Trophoblast cell (in vitro differentiated cells and primary cell): Measurements from ENCODE around the gene KLK3.

Source experiments
- DNase-seq, 2 donors: peaks; one replicate each; pipeline ENCODE4 v3.0.0-alpha.2; 2016
- H2AFZ ChIP-seq: 2 replicates; pipeline ENCODE4 v1.6.1; 2013; ENCODE audit warnings: low read length, moderate library complexity, mild to moderate bottlenecking; ENCODE audit not compliant: insufficient read depth, poor library complexity
- H2AK5ac ChIP-seq: 2 replicates; pipeline ENCODE4 v1.6.1; 2013; ENCODE audit warnings: mild to moderate bottlenecking, low read length
- H2BK120ac ChIP-seq: 2 replicates; pipeline ENCODE4 v1.6.1; 2013; ENCODE audit warnings: low read length, mild to moderate bottlenecking, moderate library complexity; ENCODE audit not compliant: insufficient read depth, poor library complexity
- H2BK12ac ChIP-seq: 2 replicates; pipeline ENCODE4 v1.6.1; 2013; ENCODE audit warnings: mild to moderate bottlenecking, low read length, moderate library complexity
- H2BK5ac ChIP-seq: 2 replicates; pipeline ENCODE4 v1.6.1; 2013; ENCODE audit warnings: low read length, low read depth, moderate library complexity, mild to moderate bottlenecking; ENCODE audit not compliant: poor library complexity
- H3K14ac ChIP-seq: 2 replicates; pipeline ENCODE4 v1.6.1; 2013; ENCODE audit warnings: mild to moderate bottlenecking, low read length
- H3K18ac ChIP-seq: 2 replicates; pipeline ENCODE4 v1.6.1; 2013; ENCODE audit warnings: mild to moderate bottlenecking, low read length
- H3K23ac ChIP-seq: 2 replicates; pipeline ENCODE4 v1.6.1; 2013; ENCODE audit warnings: low read length
- H3K27ac ChIP-seq: 2 replicates; pipeline ENCODE4 v1.5.1; 2013; ENCODE audit warnings: low read depth, mild to moderate bottlenecking, inconsistent platforms, low read length, moderate library complexity
- H3K27me3 ChIP-seq: 2 replicates; pipeline ENCODE4 v1.6.1; 2013; ENCODE audit warnings: inconsistent platforms, mild to moderate bottlenecking, low read length, moderate library complexity; ENCODE audit not compliant: insufficient read depth
- H3K36me3 ChIP-seq, 2 experiments: 1 replicate in 1 of 2; 2 replicates in 1 of 2; pipeline ENCODE4 v1.6.1; 2013; ENCODE audit warnings: low read length in 2 of 2, mild to moderate bottlenecking in 2 of 2, moderate library complexity in 1 of 2; ENCODE audit not compliant: insufficient read depth in 2 of 2, control insufficient read depth in 1 of 2
- H3K4ac ChIP-seq: 2 replicates; pipeline ENCODE4 v1.6.1; 2013; ENCODE audit warnings: low read depth, mild to moderate bottlenecking, low read length, moderate library complexity
- H3K4me1 ChIP-seq, 2 experiments: 1 replicate in 1 of 2; 2 replicates in 1 of 2; pipeline ENCODE4 v1.6.1; 2013; ENCODE audit warnings: low read length in 2 of 2, mild to moderate bottlenecking in 2 of 2, moderate library complexity in 1 of 2; ENCODE audit not compliant: insufficient read depth in 2 of 2, control insufficient read depth in 1 of 2
- H3K4me2 ChIP-seq: 2 replicates; pipeline ENCODE4 v1.6.1; 2013; ENCODE audit warnings: inconsistent platforms, mild to moderate bottlenecking, low read length, moderate library complexity
- H3K4me3 ChIP-seq: 2 replicates; pipeline ENCODE4 v1.5.1; 2013; ENCODE audit warnings: mild to moderate bottlenecking, low read depth, low read length, inconsistent platforms
- H3K79me1 ChIP-seq: one replicate; pipeline ENCODE4 v1.6.1; 2013; ENCODE audit warnings: low read length
- H3K79me2 ChIP-seq: 2 replicates; pipeline ENCODE4 v1.6.1; 2013; ENCODE audit warnings: low read length, mild to moderate bottlenecking; ENCODE audit not compliant: control insufficient read depth, insufficient read depth, poor library complexity
- H3K9ac ChIP-seq: 2 replicates; pipeline ENCODE4 v1.6.1; 2013; ENCODE audit warnings: mild to moderate bottlenecking, low read length
- H3K9me3 ChIP-seq: 2 replicates; pipeline ENCODE4 v1.6.1; 2013; ENCODE audit warnings: low read depth, mild to moderate bottlenecking, control low read depth, inconsistent platforms, low read length; ENCODE audit not compliant: insufficient read depth
- H4K12ac ChIP-seq: 2 replicates; pipeline ENCODE4 v1.6.1; 2013; ENCODE audit warnings: low read depth, mild to moderate bottlenecking, low read length, moderate library complexity
- H4K8ac ChIP-seq: 2 replicates; pipeline ENCODE4 v1.6.1; 2013; ENCODE audit warnings: low read depth, mild to moderate bottlenecking, low read length, moderate library complexity
- H4K91ac ChIP-seq: one replicate; pipeline ENCODE4 v1.6.1; 2013; ENCODE audit warnings: low read depth, mild to moderate bottlenecking, low read length, moderate library complexity
- WGBS: extraction: QIAGEN DNeasy Blood & Tissue Kit; methylation state at CpG from one replicate; pipeline ENCODE4 v1.1.7; 2013; ENCODE audit warnings: missing lambda C conversion rate; ENCODE audit not compliant: insufficient read length, insufficient coverage; ENCODE audit errors: extremely low coverage; 5-methylcytosine and 5-hydroxymethylcytosine counted together

The KLK3 gene

DNA sequence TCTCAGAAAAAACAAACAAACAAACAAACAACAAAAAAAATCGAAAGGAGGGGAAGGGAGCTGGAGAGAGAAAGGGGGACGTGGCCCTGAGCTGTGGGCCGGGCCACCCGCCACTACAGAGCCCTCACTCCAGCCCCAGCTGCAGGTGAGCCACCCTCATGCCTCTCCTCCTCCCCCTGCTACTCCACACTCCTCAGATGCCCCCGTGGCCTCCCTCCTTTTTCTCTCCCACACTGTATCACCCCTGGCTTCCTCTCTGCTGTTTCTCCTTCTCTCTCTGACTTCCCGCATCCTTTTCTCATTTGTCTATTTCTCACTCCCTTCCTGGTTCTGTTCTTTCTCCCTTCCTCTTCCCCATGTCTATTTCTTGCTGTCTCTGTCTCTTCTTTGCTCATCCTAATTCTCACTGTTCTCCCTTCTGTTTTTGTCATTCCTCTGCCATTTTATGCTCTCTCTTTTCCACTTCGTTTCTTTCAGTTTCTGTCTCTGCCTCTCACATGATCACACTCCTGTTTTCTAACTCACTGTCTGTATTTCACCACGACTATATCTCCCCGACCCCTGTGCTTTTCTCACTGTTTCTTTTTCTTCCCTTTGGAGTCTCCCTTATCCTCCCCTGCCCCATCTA is 21.2 kb downstream of the KLK3 start:
- Histone ChIP-seq H3K23ac (no peak overlapping the region), H3K27me3 (no peaks in the 10 kb centered on the region), H3K4me1 (no peaks in the 10 kb centered on the region), H4K12ac (no peak overlapping the region), H2AK5ac (no peak overlapping the region), H4K8ac (no peak overlapping the region), H2BK120ac (no peak overlapping the region), H3K4me2 (no peak overlapping the region), H2AFZ (no peak overlapping the region), H3K18ac (no peak overlapping the region), H2BK12ac (no peak overlapping the region), H3K14ac (no peak overlapping the region), H2BK5ac (no peak overlapping the region), H4K91ac (no peak overlapping the region), H3K9ac (no peak overlapping the region), H3K27ac (no peak overlapping the region), H3K79me1 (no peaks in the 10 kb centered on the region), H3K4me3 (no peak overlapping the region), H3K79me2 (no peaks in the 10 kb centered on the region), H3K36me3 (no peaks in the 10 kb centered on the region), H3K4ac (no peak overlapping the region), H3K9me3 (peaks cover 8% of the 10 kb centered on the region)
- DNase-seq: no peak
- no CpG with 5 or more reads among the region's 9 CpGs for WGBS

DNA sequence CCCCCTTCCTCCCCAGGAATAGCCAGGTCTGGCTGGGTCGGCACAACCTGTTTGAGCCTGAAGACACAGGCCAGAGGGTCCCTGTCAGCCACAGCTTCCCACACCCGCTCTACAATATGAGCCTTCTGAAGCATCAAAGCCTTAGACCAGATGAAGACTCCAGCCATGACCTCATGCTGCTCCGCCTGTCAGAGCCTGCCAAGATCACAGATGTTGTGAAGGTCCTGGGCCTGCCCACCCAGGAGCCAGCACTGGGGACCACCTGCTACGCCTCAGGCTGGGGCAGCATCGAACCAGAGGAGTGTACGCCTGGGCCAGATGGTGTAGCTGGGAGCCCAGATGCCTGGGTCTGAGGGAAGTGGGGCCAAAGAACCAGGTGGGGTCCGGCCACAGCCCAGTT is 21.7 kb downstream of the KLK3 start:
- H2BK120ac ChIP-seq: no peak overlapping the region
- no peak overlapping the region for H3K9ac ChIP-seq

DNA sequence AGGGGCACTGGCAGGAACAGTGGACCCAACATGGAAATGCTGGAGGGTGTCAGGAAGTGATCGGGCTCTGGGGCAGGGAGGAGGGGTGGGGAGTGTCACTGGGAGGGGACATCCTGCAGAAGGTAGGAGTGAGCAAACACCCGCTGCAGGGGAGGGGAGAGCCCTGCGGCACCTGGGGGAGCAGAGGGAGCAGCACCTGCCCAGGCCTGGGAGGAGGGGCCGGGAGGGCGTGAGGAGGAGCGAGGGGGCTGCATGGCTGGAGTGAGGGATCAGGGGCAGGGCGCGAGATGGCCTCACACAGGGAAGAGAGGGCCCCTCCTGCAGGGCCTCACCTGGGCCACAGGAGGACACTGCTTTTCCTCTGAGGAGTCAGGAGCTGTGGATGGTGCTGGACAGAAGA is 22.6 kb downstream of the KLK3 start:
- Histone ChIP-seq H2BK5ac (no peak overlapping the region), H4K12ac (no peak overlapping the region), H3K4ac (no peak overlapping the region), H3K27me3 (no peaks in the 10 kb centered on the region), H3K9me3 (peaks cover 8% of the 10 kb centered on the region), H2BK120ac (no peak overlapping the region), H4K8ac (no peak overlapping the region), H2AFZ (no peak overlapping the region), H3K4me3 (peak overlapping the region; percentile 15), H3K14ac (no peak overlapping the region), H3K23ac (no peak overlapping the region), H3K4me1 (no peaks in the 10 kb centered on the region), H3K4me2 (no peak overlapping the region), H3K36me3 (no peaks in the 10 kb centered on the region), H4K91ac (no peak overlapping the region), H3K18ac (no peak overlapping the region), H3K9ac (no peak overlapping the region), H3K27ac (no peak overlapping the region), H3K79me1 (no peaks in the 10 kb centered on the region), H2BK12ac (no peak overlapping the region), H3K79me2 (no peaks in the 10 kb centered on the region), H2AK5ac (no peak overlapping the region)
- WGBS: no CpG with 5 or more reads among the region's 8 CpGs
- DNase-seq: no peak

More for the DNA sequence above, 21.7 kb downstream of the KLK3 start:
- Histone ChIP-seq H3K4ac (no peak overlapping the region), H3K36me3 (no peaks in the 10 kb centered on the region), H3K14ac (no peak overlapping the region), H3K4me2 (no peak overlapping the region), H4K8ac (no peak overlapping the region), H3K18ac (no peak overlapping the region), H3K23ac (no peak overlapping the region), H2BK12ac (no peak overlapping the region), H3K4me3 (no peak overlapping the region), H3K79me1 (no peaks in the 10 kb centered on the region), H2AK5ac (no peak overlapping the region), H4K91ac (no peak overlapping the region), H3K9me3 (peaks cover 8% of the 10 kb centered on the region), H2AFZ (no peak overlapping the region), H2BK5ac (no peak overlapping the region), H3K27me3 (no peaks in the 10 kb centered on the region), H3K79me2 (no peaks in the 10 kb centered on the region), H3K4me1 (no peaks in the 10 kb centered on the region), H3K27ac (no peak overlapping the region), H4K12ac (no peak overlapping the region)
- DNase-seq: no peak
- WGBS: no CpG with 5 or more reads among the region's 7 CpGs

DNA sequence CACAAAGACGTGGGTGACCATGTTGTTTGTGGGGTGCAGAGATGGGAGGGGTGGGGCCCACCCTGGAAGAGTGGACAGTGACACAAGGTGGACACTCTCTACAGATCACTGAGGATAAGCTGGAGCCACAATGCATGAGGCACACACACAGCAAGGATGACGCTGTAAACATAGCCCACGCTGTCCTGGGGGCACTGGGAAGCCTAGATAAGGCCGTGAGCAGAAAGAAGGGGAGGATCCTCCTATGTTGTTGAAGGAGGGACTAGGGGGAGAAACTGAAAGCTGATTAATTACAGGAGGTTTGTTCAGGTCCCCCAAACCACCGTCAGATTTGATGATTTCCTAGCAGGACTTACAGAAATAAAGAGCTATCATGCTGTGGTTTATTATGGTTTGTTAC is 24.1 kb downstream of the KLK3 start:
- H2AFZ ChIP-seq: no peak overlapping the region
- H3K4ac ChIP-seq: no peak overlapping the region
- H4K12ac ChIP-seq: no peak overlapping the region
- no peak overlapping the region for H3K18ac ChIP-seq
- DNase-seq: no peak
- no peaks in the 10 kb centered on the region for H3K79me1 ChIP-seq
- H3K27ac ChIP-seq: no peak overlapping the region
- no peak overlapping the region for H3K9ac ChIP-seq
- H2BK5ac ChIP-seq: no peak overlapping the region
- no peak overlapping the region for H2BK120ac ChIP-seq
- H3K27me3 ChIP-seq: no peaks in the 10 kb centered on the region
- H3K4me2 ChIP-seq: no peak overlapping the region
- H3K9me3 ChIP-seq: peaks cover 5% of the 10 kb centered on the region
- H2AK5ac ChIP-seq: no peak overlapping the region
- H3K4me1 ChIP-seq: no peaks in the 10 kb centered on the region
- no peak overlapping the region for H2BK12ac ChIP-seq
- H3K79me2 ChIP-seq: no peaks in the 10 kb centered on the region
- H3K36me3 ChIP-seq: no peaks in the 10 kb centered on the region
- H4K91ac ChIP-seq: no peak overlapping the region
- no peak overlapping the region for H3K14ac ChIP-seq
- WGBS: no CpG with 5 or more reads among the region's 5 CpGs
- no peak overlapping the region for H4K8ac ChIP-seq
- no peak overlapping the region for H3K23ac ChIP-seq
- peak overlapping the region; percentile 21 for H3K4me3 ChIP-seq
